ENCODE results near the gene OMP.

DNA sequence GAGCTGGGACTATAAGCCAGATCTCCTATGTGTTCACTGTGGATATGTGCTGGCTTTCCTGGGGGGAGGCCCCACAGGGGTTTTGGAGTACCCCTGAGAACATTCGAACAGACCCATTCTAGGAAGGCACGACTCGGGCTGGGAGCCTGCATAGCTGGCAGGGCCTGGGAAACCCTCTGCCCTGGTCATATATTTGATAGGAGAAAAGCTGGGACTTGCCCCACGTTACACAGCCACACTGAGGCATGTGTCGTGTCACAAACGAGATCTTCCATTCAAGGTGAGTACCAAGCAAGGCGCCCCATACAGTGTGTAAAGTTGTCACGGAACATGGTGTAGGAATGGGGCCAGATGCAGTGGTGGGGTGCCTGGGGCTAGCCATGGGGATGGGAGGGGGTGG lies 36.6 kb downstream of the OMP start:
- TF ChIP-seq, protein P1, sequence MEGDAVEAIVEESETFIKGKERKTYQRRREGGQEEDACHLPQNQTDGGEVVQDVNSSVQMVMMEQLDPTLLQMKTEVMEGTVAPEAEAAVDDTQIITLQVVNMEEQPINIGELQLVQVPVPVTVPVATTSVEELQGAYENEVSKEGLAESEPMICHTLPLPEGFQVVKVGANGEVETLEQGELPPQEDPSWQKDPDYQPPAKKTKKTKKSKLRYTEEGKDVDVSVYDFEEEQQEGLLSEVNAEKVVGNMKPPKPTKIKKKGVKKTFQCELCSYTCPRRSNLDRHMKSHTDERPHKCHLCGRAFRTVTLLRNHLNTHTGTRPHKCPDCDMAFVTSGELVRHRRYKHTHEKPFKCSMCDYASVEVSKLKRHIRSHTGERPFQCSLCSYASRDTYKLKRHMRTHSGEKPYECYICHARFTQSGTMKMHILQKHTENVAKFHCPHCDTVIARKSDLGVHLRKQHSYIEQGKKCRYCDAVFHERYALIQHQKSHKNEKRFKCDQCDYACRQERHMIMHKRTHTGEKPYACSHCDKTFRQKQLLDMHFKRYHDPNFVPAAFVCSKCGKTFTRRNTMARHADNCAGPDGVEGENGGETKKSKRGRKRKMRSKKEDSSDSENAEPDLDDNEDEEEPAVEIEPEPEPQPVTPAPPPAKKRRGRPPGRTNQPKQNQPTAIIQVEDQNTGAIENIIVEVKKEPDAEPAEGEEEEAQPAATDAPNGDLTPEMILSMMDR (conservative IDR thresholded peaks at IDR 0.05; ENCODE audit: low read length): no peak
- no peak for TF ChIP-seq EZH2phosphoT487 (IDR thresholded peaks at IDR 0.05; ENCODE audit: borderline replicate concordance)
